DOHH2 (cell line): ENCODE data around the gene BTBD2.

ENCODE experiments used
- H3F3A ChIP-seq: fragments of 200-600 bp; sonication (generic), shearing (Covaris generic); 2 replicates; pipeline ENCODE4 v1.6.0; 2016; ENCODE audit warnings: antibody characterized with exemption, mild to moderate bottlenecking; ENCODE audit not compliant: control insufficient read depth, insufficient read depth
- H3K27ac ChIP-seq: fragments of 200-600 bp; sonication (generic); 2 replicates; pipeline ENCODE4 v1.5.1; 2014; ENCODE audit warnings: low read depth, mild to moderate bottlenecking, low read length, moderate library complexity
- H3K27me3 ChIP-seq: fragments of 200-600 bp; sonication (generic); 2 replicates; pipeline ENCODE4 v1.6.1; 2014; ENCODE audit warnings: mild to moderate bottlenecking, low read length, mixed read lengths; ENCODE audit not compliant: control insufficient read depth
- H3K36me3 ChIP-seq: fragments of 200-600 bp; sonication (generic); 2 replicates; pipeline ENCODE4 v1.6.1; 2014; ENCODE audit warnings: mild to moderate bottlenecking, low read length, moderate library complexity, mixed read lengths; ENCODE audit not compliant: control insufficient read depth
- H3K4me1 ChIP-seq: fragments of 200-600 bp; sonication (generic); 2 replicates; pipeline ENCODE4 v1.6.1; 2014; ENCODE audit warnings: mild to moderate bottlenecking, low read length, mixed read lengths; ENCODE audit not compliant: control insufficient read depth
- H3K4me2 ChIP-seq: fragments of 200-600 bp; sonication (generic); 2 replicates; pipeline ENCODE4 v1.6.0; 2014; ENCODE audit warnings: mild to moderate bottlenecking, low read length, moderate library complexity
- H3K4me3 ChIP-seq: fragments of 200-600 bp; sonication (generic); 2 replicates; pipeline ENCODE4 v1.5.1; 2014; ENCODE audit warnings: mild to moderate bottlenecking, low read length, mixed read lengths
- H3K79me2 ChIP-seq: fragments of 200-600 bp; sonication (generic); 2 replicates; pipeline ENCODE4 v1.6.1; 2014; ENCODE audit warnings: mild to moderate bottlenecking, low read length, mixed read lengths; ENCODE audit not compliant: control insufficient read depth
- H3K9me2 ChIP-seq: fragments of 200-600 bp; sonication (generic); replicated peaks from 2 replicates; pipeline ENCODE4 v1.6.1; 2014; ENCODE audit warnings: mild to moderate bottlenecking, low read length, mixed read lengths; ENCODE audit not compliant: control insufficient read depth
- H3K9me3 ChIP-seq: fragments of 200-600 bp; sonication (generic); 2 replicates; pipeline ENCODE4 v1.6.1; 2014; ENCODE audit warnings: antibody characterized with exemption, low read length, mixed read lengths; ENCODE audit not compliant: control insufficient read depth, insufficient read depth
- H4K20me1 ChIP-seq: fragments of 200-600 bp; sonication (generic); 2 replicates; pipeline ENCODE4 v1.6.0; 2014; ENCODE audit warnings: low read depth, mild to moderate bottlenecking, antibody characterized with exemption, low read length, moderate library complexity; ENCODE audit not compliant: control insufficient read depth, insufficient read depth
- CTCF ChIP-seq: fragments of 200-600 bp; sonication (generic); IDR thresholded peaks from one replicate; pipeline ENCODE4 v1.5.1; 2014; ENCODE audit warnings: antibody characterized with exemption, mild to moderate bottlenecking, low read depth, low read length; ENCODE audit not compliant: poor library complexity, severe bottlenecking
- EZH2phosphoT487 ChIP-seq: fragments of 200-600 bp; sonication (generic); IDR thresholded peaks from 2 replicates; pipeline ENCODE4 v1.6.1; 2017; ENCODE audit warnings: borderline replicate concordance, mild to moderate bottlenecking, antibody characterized with exemption, low read length, moderate library complexity, mixed read lengths

The BTBD2 gene

GRCh38 chr19:1959928-1960589, 55.5 kb downstream of the BTBD2 start:
- no peak overlapping the region for H3K4me3 ChIP-seq
- no peak overlapping the region for H3K4me2 ChIP-seq
- no peaks in the 10 kb centered on the region for H3K27me3 ChIP-seq
- no peak overlapping the region for H3K27ac ChIP-seq
- no peak for TF ChIP-seq EZH2phosphoT487
- TF ChIP-seq CTCF: no peak
- peaks cover 4% of the 10 kb centered on the region; the same call in 1 of the 2 replicates for H3K36me3 ChIP-seq
- H3K79me2 ChIP-seq: peaks cover 76% of the 10 kb centered on the region
- H3K9me3 ChIP-seq: no peaks in the 10 kb centered on the region
- H3F3A ChIP-seq: no peaks in the 10 kb centered on the region
- no peaks in the 10 kb centered on the region for H3K9me2 ChIP-seq
- no peaks in the 10 kb centered on the region for H3K4me1 ChIP-seq
- peaks cover 18% of the 10 kb centered on the region; the same call in 1 of the 2 replicates for H4K20me1 ChIP-seq

DNA sequence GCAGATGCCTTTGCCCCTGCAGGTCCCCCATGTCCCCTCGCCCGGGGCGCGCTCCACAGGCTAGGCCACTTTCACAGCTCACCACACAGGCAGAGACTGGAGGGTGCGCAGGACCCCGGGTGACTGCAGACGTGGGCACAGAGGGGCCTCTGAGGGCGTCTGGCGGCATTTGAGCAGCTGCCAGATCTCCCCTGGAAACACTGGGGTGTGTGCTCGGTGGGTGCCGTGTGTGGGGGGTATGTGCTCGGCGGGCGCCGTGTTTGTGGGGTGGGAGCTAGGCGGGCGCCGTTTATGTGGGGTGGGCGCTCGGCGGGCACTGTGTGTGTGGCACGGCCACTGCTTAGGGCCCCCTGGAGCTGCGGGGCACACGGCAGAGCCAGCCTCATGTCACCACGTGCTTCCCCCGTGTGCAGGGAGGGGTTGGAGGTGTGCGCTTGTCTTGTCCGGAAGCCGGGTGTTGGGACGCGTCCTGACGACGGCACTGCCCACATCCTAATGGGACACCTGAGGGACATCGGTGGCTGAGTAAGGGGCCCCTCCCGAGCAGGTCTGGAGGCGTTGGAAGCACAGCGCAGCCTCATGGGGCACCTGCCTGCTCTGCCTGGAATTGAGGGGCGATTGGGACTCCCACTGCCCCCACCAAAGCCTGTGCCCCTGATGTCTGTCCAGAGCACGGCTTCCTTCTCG, 57.8 kb downstream of the BTBD2 start:
- H3K79me2 ChIP-seq: peaks cover 91% of the 10 kb centered on the region
- peaks cover 7% of the 10 kb centered on the region for H3K36me3 ChIP-seq

DNA sequence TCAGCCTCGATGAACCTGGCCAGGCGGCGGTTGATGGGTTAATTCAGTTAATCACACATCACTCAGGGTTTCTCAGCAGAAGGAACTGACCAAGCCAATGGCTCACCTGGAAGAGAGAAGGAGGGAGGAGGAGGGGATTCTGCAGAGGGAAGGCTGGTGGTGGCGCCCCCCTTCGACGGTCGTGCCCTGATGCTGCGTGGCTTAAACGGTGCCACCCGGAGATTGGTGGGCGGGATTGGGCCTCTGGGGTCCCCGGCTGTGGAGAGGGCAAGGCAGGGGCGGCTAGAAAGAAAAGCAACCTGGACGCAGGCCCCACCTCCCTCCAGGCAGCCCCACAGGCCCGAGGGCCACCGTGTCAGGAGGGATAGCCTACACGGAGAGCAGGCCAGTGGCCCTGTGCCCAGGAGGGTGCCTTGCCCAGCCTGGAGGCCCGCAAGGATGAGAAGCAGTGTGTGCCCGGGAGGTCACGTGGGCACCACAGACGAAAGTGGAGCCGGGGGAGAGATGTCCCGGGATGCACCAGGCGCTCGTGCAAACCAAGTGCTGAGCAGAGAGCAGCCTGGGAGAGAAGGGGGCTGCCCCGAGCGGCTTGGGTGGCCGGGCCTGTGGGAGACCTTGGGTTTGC, 58.5 kb downstream of the BTBD2 start:
- H4K20me1 ChIP-seq: peaks cover 19% of the 10 kb centered on the region
- no peaks in the 10 kb centered on the region for H3K27me3 ChIP-seq
- peaks cover 8% of the 10 kb centered on the region for H3K36me3 ChIP-seq
- no peak overlapping the region for H3K27ac ChIP-seq
- H3K9me3 ChIP-seq: no peaks in the 10 kb centered on the region
- no peaks in the 10 kb centered on the region for H3F3A ChIP-seq
- TF ChIP-seq CTCF: no peak
- TF ChIP-seq EZH2phosphoT487: no peak
- no peak overlapping the region for H3K4me2 ChIP-seq
- H3K9me2 ChIP-seq: no peaks in the 10 kb centered on the region
- no peaks in the 10 kb centered on the region for H3K4me1 ChIP-seq
- H3K4me3 ChIP-seq: no peak overlapping the region
- H3K79me2 ChIP-seq: peaks cover 92% of the 10 kb centered on the region

More for the DNA sequence above, 57.8 kb downstream of the BTBD2 start:
- no peak overlapping the region for H3K4me3 ChIP-seq
- no peak for TF ChIP-seq CTCF
- TF ChIP-seq EZH2phosphoT487: no peak
- H3K9me3 ChIP-seq: no peaks in the 10 kb centered on the region
- no peaks in the 10 kb centered on the region for H3F3A ChIP-seq
- no peak overlapping the region for H3K4me2 ChIP-seq
- H4K20me1 ChIP-seq: peaks cover 20% of the 10 kb centered on the region
- no peaks in the 10 kb centered on the region for H3K4me1 ChIP-seq
- H3K27me3 ChIP-seq: no peaks in the 10 kb centered on the region
- H3K9me2 ChIP-seq: no peaks in the 10 kb centered on the region
- H3K27ac ChIP-seq: no peak overlapping the region
